GM19328 (cell line): ENCODE results near the gene CCR9.

ENCODE experiments used
- ATAC-seq: cut with Tn5 transposase; IDR thresholded peaks from one replicate; pipeline ENCODE4 v1.9.1; 2021; ENCODE audit warnings: mild to moderate bottlenecking, moderate library complexity; ENCODE audit not compliant: unreplicated experiment

CCR9 gene

GRCh38 chr3:45951946-45952345 lies 65.6 kb downstream of the CCR9 start:
- ATAC-seq = no peak

GRCh38 chr3:45952456-45952855 lies 66.1 kb downstream of the CCR9 start:
- no peak for ATAC-seq
